ENCODE results near the gene BCKDHB.

Gene BCKDHB

DNA sequence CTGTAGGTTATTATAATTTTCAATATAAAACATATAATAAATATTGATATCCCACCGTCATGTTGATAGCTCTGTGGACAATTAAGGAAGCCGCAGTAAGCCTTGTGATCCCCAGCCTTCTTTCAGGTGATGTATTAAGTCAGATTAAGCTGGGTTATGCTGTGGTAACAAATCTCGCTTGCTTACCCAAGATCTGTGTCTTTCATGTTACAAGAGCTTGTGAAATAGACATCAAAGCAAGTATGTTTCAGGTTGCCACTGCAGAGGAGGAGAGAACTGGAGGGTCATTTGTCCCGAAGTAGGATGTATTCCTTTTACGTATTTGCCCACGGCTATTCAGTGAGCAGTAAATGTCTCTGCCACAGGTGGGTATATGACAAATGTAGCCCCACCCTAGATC, 17.8 kb upstream of the BCKDHB start:
- TF ChIP-seq NFIC (IDR thresholded peaks at IDR 0.05), result no peak
- no peak for TF ChIP-seq TEAD4 (IDR thresholded peaks at IDR 0.05)

DNA sequence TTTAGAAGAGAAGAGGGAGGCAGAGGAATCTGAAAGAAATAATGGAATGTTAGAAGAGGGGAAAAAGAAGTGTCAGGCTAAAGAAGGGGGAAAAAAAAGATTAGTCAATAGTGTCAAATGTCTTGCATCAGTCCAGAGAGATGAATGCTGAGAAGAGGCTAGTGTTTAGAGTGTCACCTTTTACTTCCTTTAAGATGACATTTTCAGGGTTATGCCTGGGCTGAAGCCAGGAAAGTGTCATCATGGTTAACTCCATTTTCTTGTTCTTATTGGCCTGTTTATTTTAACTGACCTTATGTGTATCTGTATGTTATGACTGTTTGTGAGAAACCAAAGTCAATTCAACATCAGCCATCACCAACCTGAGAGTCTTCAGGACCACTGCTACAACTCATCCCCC, 15.0 kb upstream of the BCKDHB start:
- TF ChIP-seq EP300 (IDR thresholded peaks at IDR 0.05; ENCODE audit: borderline replicate concordance) (no peak), YY1 (IDR thresholded peaks at IDR 0.05; ENCODE audit: low read depth) (no peak), TCF12 (IDR thresholded peaks at IDR 0.05; ENCODE audit: low read depth) (no peak), ZBTB7A (IDR thresholded peaks at IDR 0.05; ENCODE audit: low read depth) (no peak), TAF1 (IDR thresholded peaks at IDR 0.05; ENCODE audit: low read depth) (no peak), EGR1 (IDR thresholded peaks at IDR 0.05) (no peak), CEBPB (IDR thresholded peaks at IDR 0.05) (no peak), RAD21 (IDR thresholded peaks at IDR 0.05; ENCODE audit: low read depth) (no peak)
- TF ChIP-seq, protein P1, sequence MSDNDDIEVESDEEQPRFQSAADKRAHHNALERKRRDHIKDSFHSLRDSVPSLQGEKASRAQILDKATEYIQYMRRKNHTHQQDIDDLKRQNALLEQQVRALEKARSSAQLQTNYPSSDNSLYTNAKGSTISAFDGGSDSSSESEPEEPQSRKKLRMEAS (IDR thresholded peaks at IDR 0.05), result no peak
- TF ChIP-seq, protein P2, sequence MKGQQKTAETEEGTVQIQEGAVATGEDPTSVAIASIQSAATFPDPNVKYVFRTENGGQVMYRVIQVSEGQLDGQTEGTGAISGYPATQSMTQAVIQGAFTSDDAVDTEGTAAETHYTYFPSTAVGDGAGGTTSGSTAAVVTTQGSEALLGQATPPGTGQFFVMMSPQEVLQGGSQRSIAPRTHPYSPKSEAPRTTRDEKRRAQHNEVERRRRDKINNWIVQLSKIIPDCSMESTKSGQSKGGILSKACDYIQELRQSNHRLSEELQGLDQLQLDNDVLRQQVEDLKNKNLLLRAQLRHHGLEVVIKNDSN (IDR thresholded peaks at IDR 0.05), result no peak

DNA sequence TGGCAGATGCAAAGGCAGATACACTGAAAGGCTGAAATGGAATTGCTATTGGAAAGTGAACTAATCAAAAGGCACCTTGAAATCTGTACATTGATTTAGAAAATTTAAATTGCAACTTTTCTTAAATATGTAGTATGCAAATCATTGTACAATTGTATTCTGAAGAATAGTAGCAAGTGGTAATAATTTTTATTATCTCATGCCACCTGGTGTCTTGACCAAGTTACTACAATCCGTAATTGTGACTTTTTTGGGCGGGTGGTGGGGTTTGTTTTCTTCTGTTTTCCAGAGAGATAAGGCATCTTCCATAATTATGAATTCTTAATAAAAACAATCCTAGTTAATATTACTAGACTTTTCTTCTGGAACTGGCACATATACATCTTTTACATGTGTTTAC, 12.5 kb upstream of the BCKDHB start:
- peak; percentile 66 for TF ChIP-seq RAD21 (IDR thresholded peaks at IDR 0.05; ENCODE audit: low read depth)
- TF ChIP-seq TEAD4 (IDR thresholded peaks at IDR 0.05), result no peak

DNA sequence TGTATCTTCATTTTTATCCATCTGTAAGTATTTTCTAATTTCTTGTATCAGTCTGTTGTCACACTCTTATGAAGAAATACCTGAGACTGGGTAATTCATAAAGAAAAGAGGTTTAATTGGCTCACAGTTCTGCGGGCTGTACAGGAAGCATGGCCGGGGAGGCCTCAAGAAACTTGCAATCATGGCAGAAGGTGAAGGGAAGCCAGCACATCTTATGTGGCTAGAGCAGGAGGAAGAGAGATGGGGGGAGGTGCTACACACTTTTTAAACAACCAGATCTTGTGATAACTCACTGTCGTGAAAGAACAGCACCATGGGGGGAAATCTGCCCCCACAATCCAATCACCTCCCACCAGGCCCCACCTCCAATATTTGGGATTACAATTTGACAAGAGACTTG, 10.9 kb upstream of the BCKDHB start:
- TF ChIP-seq EGR1 (IDR thresholded peaks at IDR 0.05), result no peak
- TF ChIP-seq TCF12 (IDR thresholded peaks at IDR 0.05; ENCODE audit: low read depth), result no peak
- TF ChIP-seq CREB1 (IDR thresholded peaks at IDR 0.05; ENCODE audit: low read depth), result no peak

DNA sequence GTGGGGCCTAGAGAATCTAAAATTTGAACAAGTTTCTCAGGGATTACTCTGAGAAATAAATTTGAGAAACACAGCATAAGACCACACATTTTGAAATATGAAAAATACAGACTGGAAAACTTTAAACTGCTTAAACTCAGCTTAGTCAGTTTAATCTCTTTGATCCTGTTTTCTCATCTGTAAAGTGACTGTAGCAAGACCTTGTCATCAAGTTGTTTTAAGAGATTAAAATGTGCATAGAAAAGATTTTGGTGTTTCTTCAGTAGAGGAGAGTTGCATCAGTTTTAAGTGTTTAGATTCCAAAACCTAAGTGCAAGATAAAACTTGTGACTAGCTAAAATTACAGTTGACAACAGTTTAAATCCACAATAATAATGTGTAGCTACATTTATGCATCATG, 8.1 kb upstream of the BCKDHB start:
- no peak for TF ChIP-seq RAD21 (IDR thresholded peaks at IDR 0.05; ENCODE audit: low read depth)
- TF ChIP-seq, protein P3, sequence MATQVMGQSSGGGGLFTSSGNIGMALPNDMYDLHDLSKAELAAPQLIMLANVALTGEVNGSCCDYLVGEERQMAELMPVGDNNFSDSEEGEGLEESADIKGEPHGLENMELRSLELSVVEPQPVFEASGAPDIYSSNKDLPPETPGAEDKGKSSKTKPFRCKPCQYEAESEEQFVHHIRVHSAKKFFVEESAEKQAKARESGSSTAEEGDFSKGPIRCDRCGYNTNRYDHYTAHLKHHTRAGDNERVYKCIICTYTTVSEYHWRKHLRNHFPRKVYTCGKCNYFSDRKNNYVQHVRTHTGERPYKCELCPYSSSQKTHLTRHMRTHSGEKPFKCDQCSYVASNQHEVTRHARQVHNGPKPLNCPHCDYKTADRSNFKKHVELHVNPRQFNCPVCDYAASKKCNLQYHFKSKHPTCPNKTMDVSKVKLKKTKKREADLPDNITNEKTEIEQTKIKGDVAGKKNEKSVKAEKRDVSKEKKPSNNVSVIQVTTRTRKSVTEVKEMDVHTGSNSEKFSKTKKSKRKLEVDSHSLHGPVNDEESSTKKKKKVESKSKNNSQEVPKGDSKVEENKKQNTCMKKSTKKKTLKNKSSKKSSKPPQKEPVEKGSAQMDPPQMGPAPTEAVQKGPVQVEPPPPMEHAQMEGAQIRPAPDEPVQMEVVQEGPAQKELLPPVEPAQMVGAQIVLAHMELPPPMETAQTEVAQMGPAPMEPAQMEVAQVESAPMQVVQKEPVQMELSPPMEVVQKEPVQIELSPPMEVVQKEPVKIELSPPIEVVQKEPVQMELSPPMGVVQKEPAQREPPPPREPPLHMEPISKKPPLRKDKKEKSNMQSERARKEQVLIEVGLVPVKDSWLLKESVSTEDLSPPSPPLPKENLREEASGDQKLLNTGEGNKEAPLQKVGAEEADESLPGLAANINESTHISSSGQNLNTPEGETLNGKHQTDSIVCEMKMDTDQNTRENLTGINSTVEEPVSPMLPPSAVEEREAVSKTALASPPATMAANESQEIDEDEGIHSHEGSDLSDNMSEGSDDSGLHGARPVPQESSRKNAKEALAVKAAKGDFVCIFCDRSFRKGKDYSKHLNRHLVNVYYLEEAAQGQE (IDR thresholded peaks at IDR 0.05; ENCODE audit: low read depth), result no peak
- TF ChIP-seq CREB1 (IDR thresholded peaks at IDR 0.05; ENCODE audit: low read depth), result no peak
- no peak for TF ChIP-seq EGR1 (IDR thresholded peaks at IDR 0.05)
- TF ChIP-seq NFIC (IDR thresholded peaks at IDR 0.05), result no peak
- no peak for TF ChIP-seq EP300 (IDR thresholded peaks at IDR 0.05; ENCODE audit: borderline replicate concordance)
- TF ChIP-seq TEAD4 (IDR thresholded peaks at IDR 0.05), result no peak
- TF ChIP-seq, protein P1 (IDR thresholded peaks at IDR 0.05), result no peak
- no peak for TF ChIP-seq CEBPB (IDR thresholded peaks at IDR 0.05)
- TF ChIP-seq TAF1 (IDR thresholded peaks at IDR 0.05; ENCODE audit: low read depth), result no peak
- TF ChIP-seq FOXM1 (IDR thresholded peaks at IDR 0.05; ENCODE audit: borderline replicate concordance, low read depth), result no peak

DNA sequence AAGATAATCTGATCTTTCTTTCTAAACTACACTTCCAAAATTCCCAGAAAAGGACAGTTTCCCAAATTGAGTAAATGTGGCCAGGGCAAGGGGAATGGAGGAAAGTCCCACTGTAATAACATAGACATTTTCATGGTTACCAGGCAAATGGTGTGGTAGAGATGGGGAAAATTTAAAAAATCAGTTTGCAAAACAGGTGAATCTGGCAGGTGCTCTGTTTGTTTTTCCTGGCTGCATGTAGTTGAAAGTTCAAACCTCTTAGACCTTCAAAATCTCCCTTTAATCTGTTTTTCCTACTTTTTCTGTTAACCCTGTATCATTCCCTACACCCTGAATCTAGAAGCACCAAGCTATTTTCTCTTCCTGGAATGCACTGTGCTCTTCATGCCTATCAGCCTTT, 2.0 kb upstream of the BCKDHB start:
- TF ChIP-seq, protein P3 (IDR thresholded peaks at IDR 0.05; ENCODE audit: low read depth), result no peak
- no peak for TF ChIP-seq FOXM1 (IDR thresholded peaks at IDR 0.05; ENCODE audit: borderline replicate concordance, low read depth)
- TF ChIP-seq, protein P2 (IDR thresholded peaks at IDR 0.05), result no peak
- no peak for TF ChIP-seq NFIC (IDR thresholded peaks at IDR 0.05)
- TF ChIP-seq EP300 (IDR thresholded peaks at IDR 0.05; ENCODE audit: borderline replicate concordance), result no peak
- TF ChIP-seq CREB1 (IDR thresholded peaks at IDR 0.05; ENCODE audit: low read depth), result no peak
- TF ChIP-seq ZBTB7A (IDR thresholded peaks at IDR 0.05; ENCODE audit: low read depth), result no peak
- no peak for TF ChIP-seq TEAD4 (IDR thresholded peaks at IDR 0.05)

DNA sequence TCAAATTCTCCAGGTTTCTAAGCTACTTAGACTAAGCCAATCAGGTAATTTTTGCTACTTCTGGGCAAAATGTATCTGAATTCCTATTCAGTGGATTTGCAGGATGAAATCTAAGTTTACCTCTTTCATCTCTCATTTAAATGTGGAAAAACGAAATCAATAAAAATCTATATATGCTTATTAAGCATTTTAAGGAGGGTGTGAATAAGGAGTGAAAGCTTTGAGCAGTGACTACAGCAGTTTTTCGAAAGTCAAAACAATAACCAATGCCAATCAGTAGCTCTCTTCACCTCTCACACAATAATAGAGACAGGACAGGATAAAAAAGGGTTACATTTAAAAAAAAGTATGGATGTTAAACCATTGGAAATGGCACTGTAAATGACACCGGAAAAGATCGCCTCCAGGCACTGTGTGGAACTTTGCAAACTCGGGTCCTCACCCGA, 476 bp upstream of the BCKDHB start:
- TF ChIP-seq CEBPB (IDR thresholded peaks at IDR 0.05) (no peak), RAD21 (IDR thresholded peaks at IDR 0.05; ENCODE audit: low read depth) (no peak), TEAD4 (IDR thresholded peaks at IDR 0.05) (no peak), EGR1 (IDR thresholded peaks at IDR 0.05) (no peak)
- TF ChIP-seq, protein P3 (IDR thresholded peaks at IDR 0.05; ENCODE audit: low read depth), result no peak

Data from Ishikawa (cell line).